Mammary epithelial cell (primary cell): Measurements from ENCODE around the gene PEBP1.

Source experiments
- CTCF ChIP-seq, 2 donors: IDR thresholded peaks in 1 of 2; conservative IDR thresholded peaks in 1 of 2; 2 replicates each; pipeline ENCODE4 v1.5.1; 2011 to 2012; ENCODE audit warnings: inconsistent platforms in 2 of 2, low read length in 2 of 2, mild to moderate bottlenecking in 2 of 2, control low read depth in 1 of 2, low read depth in 1 of 2; ENCODE audit not compliant: insufficient read depth in 1 of 2; ENCODE audit errors: extremely low read depth in 1 of 2
- EZH2 ChIP-seq: IDR thresholded peaks from 2 replicates; pipeline ENCODE4 v1.6.1; 2012; ENCODE audit warnings: low read length, inconsistent platforms, borderline replicate concordance

- TF ChIP-seq CTCF (conservative IDR thresholded peaks at IDR 0.05 in 1 of 2, IDR thresholded peaks at IDR 0.05 in 1 of 2; ENCODE audit: extremely low read depth in 1 of 2, insufficient read depth in 1 of 2, low read depth in 1 of 2, low read length in 2 of 2) (no peak), EZH2 (no peak)
Measured at GRCh38 chr12:118193477-118193876, 57.6 kb downstream of the PEBP1 start.
